Parathyroid adenoma (tissue), 2 donors: ENCODE data around the gene SLC6A4.

Experiments
- H2AFZ ChIP-seq: fragments of 300-600 bp; sonication (generic); one replicate; pipeline ENCODE4 v1.7.0; 2017; ENCODE audit warnings: antibody characterized with exemption, mild to moderate bottlenecking
- H3K27ac ChIP-seq: fragments of 300-600 bp; sonication (generic); one replicate; pipeline ENCODE4 v1.7.0; 2017
- H3K27me3 ChIP-seq: fragments of 300-600 bp; sonication (generic); one replicate; pipeline ENCODE4 v1.7.0; 2017; ENCODE audit warnings: low read length; ENCODE audit not compliant: control insufficient read depth, insufficient read depth
- H3K36me3 ChIP-seq: fragments of 300-600 bp; sonication (generic); one replicate; pipeline ENCODE4 v1.7.0; 2017; ENCODE audit warnings: low read length; ENCODE audit not compliant: control insufficient read depth, insufficient read depth
- H3K4me1 ChIP-seq: fragments of 300-600 bp; sonication (generic); one replicate; pipeline ENCODE4 v1.7.0; 2017; ENCODE audit warnings: control low read depth
- H3K4me2 ChIP-seq: fragments of 300-600 bp; sonication (generic); one replicate; pipeline ENCODE4 v1.7.0; 2017; ENCODE audit warnings: low read length
- H3K4me3 ChIP-seq: fragments of 300-600 bp; sonication (generic); one replicate; pipeline ENCODE4 v1.7.0; 2017; ENCODE audit warnings: low read depth, low read length
- H3K79me2 ChIP-seq: fragments of 300-600 bp; sonication (generic); one replicate; pipeline ENCODE4 v1.7.0; 2017; ENCODE audit warnings: control low read depth
- H3K9ac ChIP-seq: fragments of 300-600 bp; sonication (generic); one replicate; pipeline ENCODE4 v1.7.0; 2017; ENCODE audit warnings: mild to moderate bottlenecking
- H3K9me3 ChIP-seq: fragments of 300-600 bp; sonication (generic); one replicate; pipeline ENCODE4 v1.7.0; 2017; ENCODE audit warnings: low read length; ENCODE audit not compliant: control insufficient read depth
- TF ChIP-seq, protein P1 (sequence below): fragments of 300-600 bp; sonication (generic); IDR thresholded peaks from one replicate; pipeline ENCODE4 v1.7.0; 2017; ENCODE audit warnings: antibody characterized with exemption, mild to moderate bottlenecking
- donor health status: primary hyperparathyroidism.

SLC6A4 gene

DNA sequence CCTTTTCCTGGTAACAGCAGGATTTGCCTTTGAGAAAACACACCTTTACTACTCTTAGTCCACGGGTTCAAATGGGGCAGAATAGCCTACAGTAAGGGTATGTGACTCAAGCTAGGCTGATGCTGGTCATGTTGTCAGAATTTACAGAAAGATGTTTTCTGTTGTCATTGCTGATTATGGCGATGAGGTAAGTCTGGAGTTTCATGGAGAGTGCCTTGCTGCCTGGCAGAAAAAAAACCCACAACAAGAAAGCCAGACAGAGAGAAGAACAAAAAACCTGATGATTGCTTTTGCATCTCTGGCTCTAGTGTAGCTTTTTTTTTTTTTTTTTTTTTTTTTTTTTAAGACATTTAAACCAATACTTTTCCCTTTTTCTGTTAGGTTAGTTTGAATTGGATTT lies 47.9 kb downstream of the SLC6A4 start:
- no peak overlapping the region for H3K4me2 ChIP-seq
- H3K9ac ChIP-seq, result no peak overlapping the region
- peaks cover 4% of the 10 kb centered on the region for H3K36me3 ChIP-seq
- no peaks in the 10 kb centered on the region for H3K9me3 ChIP-seq
- TF ChIP-seq, protein P1, sequence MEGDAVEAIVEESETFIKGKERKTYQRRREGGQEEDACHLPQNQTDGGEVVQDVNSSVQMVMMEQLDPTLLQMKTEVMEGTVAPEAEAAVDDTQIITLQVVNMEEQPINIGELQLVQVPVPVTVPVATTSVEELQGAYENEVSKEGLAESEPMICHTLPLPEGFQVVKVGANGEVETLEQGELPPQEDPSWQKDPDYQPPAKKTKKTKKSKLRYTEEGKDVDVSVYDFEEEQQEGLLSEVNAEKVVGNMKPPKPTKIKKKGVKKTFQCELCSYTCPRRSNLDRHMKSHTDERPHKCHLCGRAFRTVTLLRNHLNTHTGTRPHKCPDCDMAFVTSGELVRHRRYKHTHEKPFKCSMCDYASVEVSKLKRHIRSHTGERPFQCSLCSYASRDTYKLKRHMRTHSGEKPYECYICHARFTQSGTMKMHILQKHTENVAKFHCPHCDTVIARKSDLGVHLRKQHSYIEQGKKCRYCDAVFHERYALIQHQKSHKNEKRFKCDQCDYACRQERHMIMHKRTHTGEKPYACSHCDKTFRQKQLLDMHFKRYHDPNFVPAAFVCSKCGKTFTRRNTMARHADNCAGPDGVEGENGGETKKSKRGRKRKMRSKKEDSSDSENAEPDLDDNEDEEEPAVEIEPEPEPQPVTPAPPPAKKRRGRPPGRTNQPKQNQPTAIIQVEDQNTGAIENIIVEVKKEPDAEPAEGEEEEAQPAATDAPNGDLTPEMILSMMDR, result no peak
- no peaks in the 10 kb centered on the region for H3K79me2 ChIP-seq
- no peak overlapping the region for H3K4me3 ChIP-seq
- no peaks in the 10 kb centered on the region for H3K27me3 ChIP-seq
- H2AFZ ChIP-seq, result no peak overlapping the region
- no peaks in the 10 kb centered on the region for H3K4me1 ChIP-seq
- H3K27ac ChIP-seq, result no peak overlapping the region

DNA sequence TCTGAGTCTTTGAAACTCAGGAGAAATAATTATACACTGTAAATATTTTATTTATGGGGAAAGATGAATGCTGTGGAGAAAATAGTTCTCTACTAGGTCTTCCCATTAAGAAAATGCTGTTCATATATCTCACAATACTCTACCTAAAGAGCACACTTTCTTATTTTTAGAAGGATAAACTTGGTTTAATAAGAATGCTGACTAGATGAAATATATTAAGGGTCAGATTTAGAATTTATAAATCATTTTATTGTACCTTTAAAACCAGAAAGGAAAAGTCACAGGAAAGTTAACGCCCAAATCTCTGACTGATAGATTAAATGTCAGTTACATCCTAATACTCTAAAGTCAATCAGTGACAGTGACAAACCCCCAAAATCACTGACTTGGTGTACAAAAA lies 48.7 kb downstream of the SLC6A4 start:
- no peaks in the 10 kb centered on the region for H3K27me3 ChIP-seq
- no peak overlapping the region for H3K4me2 ChIP-seq
- no peak overlapping the region for H3K9ac ChIP-seq
- TF ChIP-seq, protein P1, result no peak
- no peaks in the 10 kb centered on the region for H3K4me1 ChIP-seq
- H3K9me3 ChIP-seq, result no peaks in the 10 kb centered on the region
- no peak overlapping the region for H3K27ac ChIP-seq
- H3K4me3 ChIP-seq, result no peak overlapping the region
- no peak overlapping the region for H2AFZ ChIP-seq
- no peaks in the 10 kb centered on the region for H3K79me2 ChIP-seq
- peaks cover 4% of the 10 kb centered on the region for H3K36me3 ChIP-seq

DNA sequence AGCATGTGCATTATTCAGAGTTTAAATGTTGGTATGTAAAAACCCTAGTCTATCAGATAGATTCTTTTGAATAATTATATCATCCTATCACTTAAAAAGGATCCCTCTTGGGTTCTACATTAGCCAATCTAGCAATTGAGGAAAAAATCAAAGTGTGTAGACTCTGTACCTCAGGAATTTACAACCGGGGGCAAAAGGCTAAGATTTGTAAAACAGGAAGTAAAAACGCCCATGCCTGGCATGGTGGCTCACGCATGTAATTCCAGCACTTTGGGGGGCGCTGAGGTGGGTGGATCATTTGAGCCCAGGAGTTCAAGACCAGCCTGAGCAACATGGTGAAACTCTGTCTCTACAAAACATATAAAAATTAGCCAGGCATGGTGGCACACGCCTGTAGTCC lies 58.6 kb downstream of the SLC6A4 start:
- no peaks in the 10 kb centered on the region for H3K27me3 ChIP-seq
- H3K27ac ChIP-seq, result no peak overlapping the region
- TF ChIP-seq, protein P1, result no peak
- H2AFZ ChIP-seq, result no peak overlapping the region
- H3K4me3 ChIP-seq, result no peak overlapping the region
- no peak overlapping the region for H3K9ac ChIP-seq
- H3K36me3 ChIP-seq, result no peaks in the 10 kb centered on the region
- no peak overlapping the region for H3K4me2 ChIP-seq
- H3K9me3 ChIP-seq, result no peaks in the 10 kb centered on the region
- H3K79me2 ChIP-seq, result no peaks in the 10 kb centered on the region
- H3K4me1 ChIP-seq, result no peaks in the 10 kb centered on the region

DNA sequence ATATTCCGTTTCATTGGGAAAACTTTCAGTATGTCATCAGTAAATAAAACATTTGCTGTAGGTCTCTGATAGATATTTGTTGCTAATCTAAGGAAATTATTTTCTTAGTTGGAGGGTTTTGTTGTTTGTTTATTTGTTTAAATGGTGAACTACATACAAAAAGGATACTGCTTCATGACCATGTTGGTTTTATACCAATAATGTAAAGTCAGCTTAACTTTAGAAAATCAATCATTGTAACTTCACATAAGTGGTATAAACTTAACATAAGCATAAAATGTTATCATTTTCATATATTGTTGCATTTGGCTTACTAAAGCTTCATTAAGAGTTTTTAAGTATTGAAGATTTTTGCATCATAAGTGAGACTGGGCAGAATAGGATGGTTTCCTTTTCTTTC lies 60.9 kb downstream of the SLC6A4 start:
- peaks cover 7% of the 10 kb centered on the region for H3K79me2 ChIP-seq
- TF ChIP-seq, protein P1, result no peak
- H3K4me3 ChIP-seq, result no peak overlapping the region
- H3K4me2 ChIP-seq, result no peak overlapping the region
- no peak overlapping the region for H3K27ac ChIP-seq
- no peaks in the 10 kb centered on the region for H3K9me3 ChIP-seq
- no peak overlapping the region for H2AFZ ChIP-seq
- no peak overlapping the region for H3K9ac ChIP-seq
- H3K27me3 ChIP-seq, result no peaks in the 10 kb centered on the region
- H3K36me3 ChIP-seq, result no peaks in the 10 kb centered on the region
- H3K4me1 ChIP-seq, result no peaks in the 10 kb centered on the region

DNA sequence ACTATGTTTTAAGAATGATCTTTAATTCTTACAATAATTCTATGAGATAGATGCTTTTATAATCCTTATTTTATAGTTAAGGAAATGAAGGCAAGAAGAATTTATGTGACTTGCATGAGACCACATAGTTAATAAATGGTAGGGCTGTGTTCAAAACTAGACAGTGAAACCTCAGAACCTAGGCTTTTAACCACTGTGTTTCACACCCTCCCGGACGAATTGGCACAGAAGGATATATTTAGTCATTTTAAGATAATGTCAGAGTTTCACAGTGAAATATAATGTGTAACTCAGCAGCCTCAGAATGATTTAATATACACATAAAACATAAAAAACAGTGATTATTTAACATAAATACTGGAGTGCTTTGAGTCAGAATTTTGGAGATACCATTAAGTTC lies 61.8 kb downstream of the SLC6A4 start:
- TF ChIP-seq, protein P1, result no peak
- Histone ChIP-seq H3K27me3 (no peaks in the 10 kb centered on the region), H3K9me3 (no peaks in the 10 kb centered on the region), H3K27ac (no peak overlapping the region), H3K9ac (no peak overlapping the region), H3K79me2 (peaks cover 7% of the 10 kb centered on the region), H3K4me3 (no peak overlapping the region), H2AFZ (no peak overlapping the region), H3K4me2 (no peak overlapping the region), H3K4me1 (no peaks in the 10 kb centered on the region), H3K36me3 (no peaks in the 10 kb centered on the region)
